ENCODE measurements around the gene COX7A2. TPM values are rescaled to one million over a fixed set of nuclear protein-coding genes. Genes with fewer than 3 reads are reported as not detected.

COX7A2 gene
- total RNA-seq, 1 experiment from 2014 or later, result 600 TPM

- TF ChIP-seq ZBTB33 (IDR thresholded peaks at IDR 0.05; ENCODE audit: extremely low read depth, insufficient replicate concordance, low read length) (no peak), CEBPB (IDR thresholded peaks at IDR 0.05; ENCODE audit: low read depth) (no peak), SP1 (IDR thresholded peaks at IDR 0.05; ENCODE audit: low read depth) (no peak)
These were observed 43.8 kb upstream of the COX7A2 start (continued) for GRCh38 chr6:75287424-75287823.

- Histone ChIP-seq H3K36me3 (ENCODE audit: control insufficient read depth in 1 of 2, insufficient read depth in 2 of 2, low read length in 2 of 2) (no peaks in the 10 kb centered on the region), H3K27me3 (ENCODE audit: insufficient read depth, low read length) (no peaks in the 10 kb centered on the region), H2AFZ (ENCODE audit: low read depth, low read length, poor library complexity, severe bottlenecking) (no peak overlapping the region), H3K4me1 (ENCODE audit: control insufficient read depth in 1 of 2, insufficient read depth in 2 of 2, low read length in 2 of 2) (peaks cover 6 to 19% of the 10 kb centered on the region in 2 experiments; a peak in 3 of 4 replicates), H3K4me2 (ENCODE audit: low read length) (no peak overlapping the region), H3K9me2 (ENCODE audit: insufficient read depth) (no peaks in the 10 kb centered on the region), H3K9me3 (ENCODE audit: control insufficient read depth in 1 of 2, insufficient read depth in 1 of 2, low read depth in 1 of 2, low read length in 2 of 2) (no peaks in the 10 kb centered on the region), H3K27ac (ENCODE audit: low read depth, low read length) (no peak overlapping the region), H3K9ac (ENCODE audit: low read length) (no peak overlapping the region), H3K79me2 (ENCODE audit: insufficient read depth, low read length) (peaks cover 33% of the 10 kb centered on the region), H4K20me1 (ENCODE audit: insufficient read depth) (no peaks in the 10 kb centered on the region), H3K4me3 (replicated peaks in 1 of 2; ENCODE audit: low read depth in 1 of 2, low read length in 2 of 2) (no peak overlapping the region)
- RAD21 ChIA-PET (ENCODE audit: low non-redundant PET in 1 of 2, low total read pairs in 2 of 2, uncharacterized antibody in 2 of 2, unreplicated experiment in 2 of 2), result no interaction called here
- ATAC-seq (no peak), DNase-seq (ENCODE audit: low read depth, low spot score) (no peak)
- POLR2A ChIA-PET, result no interaction called here
- no TSS peak for BruUV-seq (replicated peaks)
- intact Hi-C loops (cut with micrococcal nuclease), result no loop called here
- CTCF ChIA-PET, result no interaction called here
- no peak for TF ChIP-seq ZBTB33 (IDR thresholded peaks at IDR 0.05; ENCODE audit: extremely low read depth, insufficient replicate concordance, low read length)
- TF ChIP-seq, protein P1, sequence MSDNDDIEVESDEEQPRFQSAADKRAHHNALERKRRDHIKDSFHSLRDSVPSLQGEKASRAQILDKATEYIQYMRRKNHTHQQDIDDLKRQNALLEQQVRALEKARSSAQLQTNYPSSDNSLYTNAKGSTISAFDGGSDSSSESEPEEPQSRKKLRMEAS (IDR thresholded peaks at IDR 0.05), result no peak
These were observed 43.4 kb upstream of the COX7A2 start for GRCh38 chr6:75286955-75287354.
